ENCODE data around the gene TIGD6. TPM values are rescaled to one million over a fixed set of nuclear protein-coding genes. Genes with fewer than 3 reads are reported as not detected.

The TIGD6 gene
- total and polyA plus RNA-seq, 2 donors (not counting 3 experiments of a cell fraction or from before 2014, with no cell fraction given) = 3.6 to 5.4 TPM

- intact Hi-C loops (cut with micrococcal nuclease) = no loop called here
- no peak for FAIRE-seq
Measured at GRCh38 chr5:149963729-149964128, 36.7 kb downstream of the TIGD6 start.

More at GRCh38 chr5:149963729-149964128, 36.7 kb downstream of the TIGD6 start:
- Histone ChIP-seq H3K36me3 (ENCODE audit: control insufficient read depth in 2 of 2, extremely low read depth in 1 of 2, insufficient read depth in 2 of 2, low read length in 2 of 2) (no peaks in the 10 kb centered on the region), H3K4me2 (ENCODE audit: insufficient read depth, low read length) (no peak overlapping the region), H3K4me3 (replicated peaks in 1 of 3; ENCODE audit: insufficient read depth in 1 of 3, low read depth in 1 of 3, low read length in 3 of 3) (no peak overlapping the region), H2AFZ (ENCODE audit: low read depth, low read length) (no peak overlapping the region), H3K4me1 (ENCODE audit: control insufficient read depth, extremely low read depth, insufficient read depth, low read length) (peaks cover 21% of the 10 kb centered on the region), H3K9me3 (replicated peaks; ENCODE audit: control insufficient read depth, insufficient read depth, low read length) (no peaks in the 10 kb centered on the region), H3K9me1 (replicated peaks; ENCODE audit: control insufficient read depth, extremely low read depth, insufficient read depth, low read length) (no peaks in the 10 kb centered on the region), H3K79me2 (ENCODE audit: control insufficient read depth, insufficient read depth, low read length) (no peaks in the 10 kb centered on the region), H4K20me1 (replicated peaks; ENCODE audit: control insufficient read depth, extremely low read depth, insufficient read depth, low read length) (no peaks in the 10 kb centered on the region), H3K9ac (replicated peaks; ENCODE audit: extremely low read depth, insufficient read depth, low read length) (no peak overlapping the region), H3K27me3 (ENCODE audit: control insufficient read depth in 2 of 2, insufficient read depth in 2 of 2, low read length in 2 of 2) (no peaks in the 10 kb centered on the region), H3K27ac (ENCODE audit: insufficient read depth, low read depth, low read length) (no peak overlapping the region)
- no TSS peak for BruUV-seq (replicated peaks)
- no peak for DNase-seq (ENCODE audit: low read depth, low spot score)
- TF ChIP-seq EZH2 (IDR thresholded peaks at IDR 0.05; ENCODE audit: borderline replicate concordance, low read depth, low read length, severe bottlenecking) (no peak), CTCF (IDR thresholded peaks at IDR 0.05; ENCODE audit: extremely low read depth in 1 of 2, insufficient read depth in 1 of 2, low read depth in 1 of 2, low read length in 2 of 2) (no peak), POLR2AphosphoS5 (IDR thresholded peaks at IDR 0.05; ENCODE audit: insufficient read depth, low read depth, low read length) (no peak)
- TF ChIP-seq, protein P1, sequence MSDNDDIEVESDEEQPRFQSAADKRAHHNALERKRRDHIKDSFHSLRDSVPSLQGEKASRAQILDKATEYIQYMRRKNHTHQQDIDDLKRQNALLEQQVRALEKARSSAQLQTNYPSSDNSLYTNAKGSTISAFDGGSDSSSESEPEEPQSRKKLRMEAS (IDR thresholded peaks at IDR 0.05; ENCODE audit: insufficient read depth, insufficient read length) = no peak
- ChIA-PET CTCF (interaction anchor here (0.9 to 13.6 kb wide), 7 partner anchors 23 to 128 kb away, joined by 3 to 421 read pairs (median 4); no protein-coding TSS in a partner anchor), POLR2A (no interaction called here)
- dilution Hi-C loops (cut with MboI; ENCODE audit: extremely low pct_ligation_motif_present, low sequenced_read_pairs) = no loop called here
